H9 (cell line): ENCODE results near the gene TMPRSS12. TPM values are rescaled to one million over a fixed set of nuclear protein-coding genes. Genes with fewer than 3 reads are reported as not detected.

ENCODE experiments used
- DNase-seq: peaks from one replicate; pipeline ENCODE4 v3.0.0-alpha.2; 2017
- H2AFZ ChIP-seq: one replicate; pipeline ENCODE4 v1.6.1; 2013; ENCODE audit warnings: mild to moderate bottlenecking, low read length, control low read depth, moderate library complexity
- H2AK5ac ChIP-seq: 2 replicates; pipeline ENCODE4 v1.6.1; 2013; ENCODE audit warnings: low read length, control low read depth, mixed read lengths; ENCODE audit not compliant: insufficient read length
- H2BK120ac ChIP-seq: one replicate; pipeline ENCODE4 v1.6.1; 2013; ENCODE audit warnings: low read depth, mild to moderate bottlenecking, low read length, control low read depth, inconsistent platforms; ENCODE audit not compliant: poor library complexity, severe bottlenecking
- H2BK12ac ChIP-seq: 2 replicates; pipeline ENCODE4 v1.6.1; 2013; ENCODE audit warnings: low read length, control low read depth, mixed read lengths, low read depth; ENCODE audit not compliant: insufficient read length
- H2BK15ac ChIP-seq: 2 replicates; pipeline ENCODE4 v1.6.1; 2013; ENCODE audit warnings: low read depth, low read length, control low read depth
- H2BK20ac ChIP-seq: one replicate; pipeline ENCODE4 v1.6.1; 2013; ENCODE audit warnings: low read depth, mild to moderate bottlenecking, low read length, control low read depth, inconsistent platforms; ENCODE audit not compliant: poor library complexity, severe bottlenecking
- H2BK5ac ChIP-seq: 2 replicates; pipeline ENCODE4 v1.6.1; 2013; ENCODE audit warnings: low read length, control low read depth, mixed read lengths; ENCODE audit not compliant: insufficient read length
- H3K14ac ChIP-seq: 2 replicates; pipeline ENCODE4 v1.6.1; 2013; ENCODE audit warnings: low read length, control low read depth; ENCODE audit not compliant: insufficient read depth
- H3K18ac ChIP-seq: 2 replicates; pipeline ENCODE4 v1.6.1; 2013; ENCODE audit warnings: low read depth, mild to moderate bottlenecking, mixed read lengths, low read length, control low read depth; ENCODE audit not compliant: insufficient read length
- H3K23ac ChIP-seq: 2 replicates; pipeline ENCODE4 v1.6.1; 2013; ENCODE audit warnings: low read length, control low read depth, mixed read lengths, low read depth; ENCODE audit not compliant: insufficient read length
- H3K23me2 ChIP-seq: 2 replicates; pipeline ENCODE4 v1.6.1; 2013; ENCODE audit warnings: low read depth, mild to moderate bottlenecking, mixed read lengths, low read length, control low read depth; ENCODE audit not compliant: insufficient read length, poor library complexity, severe bottlenecking
- H3K27ac ChIP-seq: 2 replicates; pipeline ENCODE4 v1.5.1; 2013; ENCODE audit warnings: low read length, control low read depth, mixed read lengths, low read depth; ENCODE audit not compliant: insufficient read length
- H3K27me3 ChIP-seq: 2 replicates; pipeline ENCODE4 v1.6.1; 2013; ENCODE audit warnings: low read length, control low read depth, inconsistent platforms; ENCODE audit not compliant: insufficient read depth
- H3K4ac ChIP-seq: 2 replicates; pipeline ENCODE4 v1.6.1; 2013; ENCODE audit warnings: low read depth, mild to moderate bottlenecking, control low read depth, inconsistent platforms, low read length, moderate library complexity
- H3K4me1 ChIP-seq: 2 replicates; pipeline ENCODE4 v1.6.1; 2013; ENCODE audit warnings: low read length, control low read depth, inconsistent platforms; ENCODE audit not compliant: insufficient read depth
- H3K4me2 ChIP-seq: 2 replicates; pipeline ENCODE4 v1.6.1; 2013; ENCODE audit warnings: low read length, control low read depth, mixed read lengths; ENCODE audit not compliant: insufficient read length, insufficient read depth
- H3K56ac ChIP-seq: 2 replicates; pipeline ENCODE4 v1.6.1; 2013; ENCODE audit warnings: low read depth, mild to moderate bottlenecking, mixed read lengths, low read length, control low read depth; ENCODE audit not compliant: insufficient read length
- H3K79me1 ChIP-seq: 2 replicates; pipeline ENCODE4 v1.6.1; 2013; ENCODE audit warnings: low read depth, mild to moderate bottlenecking, moderate library complexity, low read length, control low read depth, inconsistent platforms; ENCODE audit not compliant: insufficient read depth, poor library complexity, severe bottlenecking
- H3K79me2 ChIP-seq: 2 replicates; pipeline ENCODE4 v1.6.1; 2013; ENCODE audit warnings: low read length, control low read depth, inconsistent platforms; ENCODE audit not compliant: insufficient read depth
- H3K9ac ChIP-seq: 2 replicates; pipeline ENCODE4 v1.6.1; 2013; ENCODE audit warnings: low read length, control low read depth, mixed read lengths; ENCODE audit not compliant: insufficient read length; ENCODE audit errors: extremely low read depth
- H3K9me3 ChIP-seq: one replicate; pipeline ENCODE4 v1.6.1; 2013; ENCODE audit warnings: low read depth, low read length, inconsistent platforms; ENCODE audit not compliant: control insufficient read depth
- H3T11ph ChIP-seq: one replicate; pipeline ENCODE4 v1.6.1; 2013; ENCODE audit warnings: mild to moderate bottlenecking, low read length, control low read depth, inconsistent platforms
- H4K20me1 ChIP-seq: one replicate; pipeline ENCODE4 v1.6.1; 2013; ENCODE audit not compliant: control insufficient read depth, insufficient read length, insufficient read depth
- H4K5ac ChIP-seq: 2 replicates; pipeline ENCODE4 v1.6.1; 2013; ENCODE audit warnings: low read depth, mild to moderate bottlenecking, mixed read lengths, low read length, control low read depth; ENCODE audit not compliant: insufficient read length
- H4K8ac ChIP-seq: replicated peaks from 2 replicates; pipeline ENCODE4 v1.6.1; 2013; ENCODE audit warnings: low read length, control low read depth, mixed read lengths, low read depth; ENCODE audit not compliant: insufficient read length
- H4K91ac ChIP-seq: 2 replicates; pipeline ENCODE4 v1.6.1; 2013; ENCODE audit warnings: low read depth, mild to moderate bottlenecking, moderate library complexity, mixed read lengths, low read length, control low read depth; ENCODE audit not compliant: insufficient read length
- H3K27ac Mint-ChIP-seq, 3 experiments: 2 replicates in 2 of 3; 3 replicates in 1 of 3; pipeline ENCODE4 v1.8.0; 2020 to 2021; ENCODE audit warnings: mixed read lengths in 3 of 3, mild to moderate bottlenecking in 1 of 3, moderate library complexity in 1 of 3
- H3K27me3 Mint-ChIP-seq: 2 replicates; pipeline ENCODE4 v1.8.0; 2021; ENCODE audit warnings: low read depth, mild to moderate bottlenecking, moderate library complexity, mixed read lengths
- H3K36me3 Mint-ChIP-seq, 3 experiments: 2 replicates in 2 of 3; 3 replicates in 1 of 3; pipeline ENCODE4 v1.8.0; 2020 to 2021; ENCODE audit warnings: low read depth in 3 of 3, mixed read lengths in 3 of 3; ENCODE audit not compliant: insufficient read depth in 1 of 3
- H3K4me1 Mint-ChIP-seq, 2 experiments: 2 replicates each; pipeline ENCODE4 v1.8.0; 2020; ENCODE audit warnings: mixed read lengths in 2 of 2
- H3K4me3 Mint-ChIP-seq, 2 experiments: 2 replicates in 1 of 2; 3 replicates in 1 of 2; pipeline ENCODE4 v1.8.0; 2020 to 2021; ENCODE audit warnings: mild to moderate bottlenecking in 2 of 2, mixed read lengths in 2 of 2, moderate library complexity in 1 of 2
- H3K9me3 Mint-ChIP-seq, 2 experiments: 2 replicates in 1 of 2; 3 replicates in 1 of 2; pipeline ENCODE4 v1.8.0; 2020; ENCODE audit warnings: mild to moderate bottlenecking in 2 of 2, mixed read lengths in 2 of 2, moderate library complexity in 1 of 2
- WGBS: extraction: QIAGEN DNeasy Blood & Tissue Kit; methylation state at CpG from one replicate; pipeline ENCODE4 v1.1.7; 2013; ENCODE audit warnings: missing lambda C conversion rate, low lambda C conversion rate, mixed read lengths; ENCODE audit not compliant: insufficient read length; ENCODE audit errors: extremely low coverage; 5-methylcytosine and 5-hydroxymethylcytosine counted together
- total RNA-seq: library from RNA; stranded (reverse); gene quantifications from 2 replicates; pipeline ENCODE4 v1.2.1, GENCODE V29; 2021
- TF ChIP-seq, protein P1 (sequence below): fragments of 200-600 bp; sonication (generic); conservative IDR thresholded peaks from 3 replicates; pipeline ENCODE4 v1.8.0; 2021; ENCODE audit warnings: antibody characterized with exemption, mild to moderate bottlenecking

The TMPRSS12 gene
- total RNA-seq, 1 experiment from 2014 or later, result not detected

DNA sequence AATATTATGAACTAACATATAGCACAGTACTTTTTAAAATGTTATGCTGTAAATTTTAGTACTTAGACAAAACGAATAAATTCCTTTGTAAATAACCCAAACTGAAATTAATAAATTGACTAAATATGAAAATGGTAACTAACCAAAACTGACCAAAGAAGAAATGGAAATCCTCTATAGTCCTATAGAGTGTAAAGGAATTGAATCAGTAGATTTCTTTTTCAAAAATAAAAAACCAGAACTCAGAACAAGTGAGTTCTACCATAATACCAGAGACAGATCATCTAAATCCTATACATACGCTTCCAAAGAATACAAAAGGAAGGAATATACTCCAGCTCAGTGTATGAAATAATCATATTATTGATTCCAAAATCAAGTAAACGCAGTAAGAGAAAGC, 39.8 kb downstream of the TMPRSS12 start:
- Histone ChIP-seq H4K91ac (no peak overlapping the region), H2BK12ac (no peak overlapping the region), H3K56ac (no peak overlapping the region), H3K27me3 (no peaks in the 10 kb centered on the region), H2BK20ac (no peak overlapping the region), H4K5ac (no peak overlapping the region), H2AK5ac (no peak overlapping the region), H3K79me1 (no peaks in the 10 kb centered on the region), H3K79me2 (no peaks in the 10 kb centered on the region), H2BK120ac (no peak overlapping the region), H2BK5ac (no peak overlapping the region), H4K20me1 (no peaks in the 10 kb centered on the region), H3T11ph (no peak overlapping the region), H3K4me1 (no peaks in the 10 kb centered on the region), H3K9me3 (no peaks in the 10 kb centered on the region), H3K18ac (no peak overlapping the region), H4K8ac (no peak overlapping the region), H2BK15ac (no peak overlapping the region), H3K4me2 (no peak overlapping the region), H2AFZ (no peak overlapping the region), H3K27ac (no peak overlapping the region), H3K14ac (no peak overlapping the region), H3K23me2 (no peaks in the 10 kb centered on the region), H3K9ac (no peak overlapping the region), H3K4ac (no peak overlapping the region), H3K23ac (no peak overlapping the region)
- Mint-ChIP-seq H3K27me3 (no peaks in the 10 kb centered on the region), H3K36me3 (no peaks in the 10 kb centered on the region; a peak in 1 of 7 replicates), H3K4me3 (no peak overlapping the region), H3K4me1 (no peaks in the 10 kb centered on the region), H3K27ac (no peak overlapping the region), H3K9me3 (peaks cover 3 to 8% of the 10 kb centered on the region in 2 experiments; a peak in 2 of 5 replicates)
- TF ChIP-seq, protein P1, sequence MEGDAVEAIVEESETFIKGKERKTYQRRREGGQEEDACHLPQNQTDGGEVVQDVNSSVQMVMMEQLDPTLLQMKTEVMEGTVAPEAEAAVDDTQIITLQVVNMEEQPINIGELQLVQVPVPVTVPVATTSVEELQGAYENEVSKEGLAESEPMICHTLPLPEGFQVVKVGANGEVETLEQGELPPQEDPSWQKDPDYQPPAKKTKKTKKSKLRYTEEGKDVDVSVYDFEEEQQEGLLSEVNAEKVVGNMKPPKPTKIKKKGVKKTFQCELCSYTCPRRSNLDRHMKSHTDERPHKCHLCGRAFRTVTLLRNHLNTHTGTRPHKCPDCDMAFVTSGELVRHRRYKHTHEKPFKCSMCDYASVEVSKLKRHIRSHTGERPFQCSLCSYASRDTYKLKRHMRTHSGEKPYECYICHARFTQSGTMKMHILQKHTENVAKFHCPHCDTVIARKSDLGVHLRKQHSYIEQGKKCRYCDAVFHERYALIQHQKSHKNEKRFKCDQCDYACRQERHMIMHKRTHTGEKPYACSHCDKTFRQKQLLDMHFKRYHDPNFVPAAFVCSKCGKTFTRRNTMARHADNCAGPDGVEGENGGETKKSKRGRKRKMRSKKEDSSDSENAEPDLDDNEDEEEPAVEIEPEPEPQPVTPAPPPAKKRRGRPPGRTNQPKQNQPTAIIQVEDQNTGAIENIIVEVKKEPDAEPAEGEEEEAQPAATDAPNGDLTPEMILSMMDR, result no peak
- no peak for DNase-seq
- no CpG with 5 or more reads among the region's 3 CpGs for WGBS
